Measurements from ENCODE around the gene MYO1G. TPM values are rescaled to one million over a fixed set of nuclear protein-coding genes. Genes with fewer than 3 reads are reported as not detected.

The MYO1G gene
- total and polyA plus RNA-seq, 4 donors: 0.56 to 3.9 (median 2.1) TPM

DNA sequence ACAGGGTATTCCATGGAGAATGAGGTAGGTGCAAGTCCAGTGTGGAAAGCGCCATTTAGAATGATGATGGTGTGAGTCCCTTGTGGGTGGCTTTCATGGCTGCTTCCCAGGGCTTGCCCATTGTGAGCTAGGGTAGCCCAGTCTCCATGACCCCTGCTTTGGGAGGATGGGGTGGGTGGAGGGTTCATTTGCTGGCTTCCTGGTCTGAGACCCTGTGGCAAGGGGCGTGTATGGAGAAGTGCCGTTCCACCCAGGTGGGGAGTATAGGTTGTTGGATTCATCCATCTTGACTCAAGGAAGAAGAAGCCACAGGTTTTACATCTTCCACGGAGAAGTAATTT, 48.9 kb upstream of the MYO1G start:
- Histone ChIP-seq H3K4me3 (ENCODE audit: low read depth in 1 of 3, low read length in 3 of 3) (peak overlapping the region; percentile 6 to 16 (median 9)), H3K36me3 (ENCODE audit: control insufficient read depth in 4 of 4, insufficient read depth in 3 of 4, low read depth in 1 of 4, low read length in 3 of 4) (peaks cover 0 to 10% (median 0%) of the 10 kb centered on the region in 4 donors), H3K9ac (ENCODE audit: low read depth in 1 of 2, low read length in 2 of 2) (peak overlapping the region in 1 of 2 donors; percentile 8), H3K4me1 (ENCODE audit: control insufficient read depth in 4 of 4, insufficient read depth in 4 of 4, low read length in 3 of 4) (peaks cover 0 to 2% (median 0%) of the 10 kb centered on the region in 4 donors), H3K27me3 (ENCODE audit: control insufficient read depth in 4 of 4, insufficient read depth in 4 of 4, low read length in 3 of 4) (no peaks in the 10 kb centered on the region), H3K27ac (ENCODE audit: low read depth in 1 of 2, low read length in 2 of 2) (peak overlapping the region; percentile 14 to 28), H3K9me3 (ENCODE audit: control insufficient read depth in 4 of 4, low read length in 3 of 4) (no peaks in the 10 kb centered on the region)
- TF ChIP-seq RAD21 (IDR thresholded peaks at IDR 0.05) (no peak), HNF4A (conservative IDR thresholded peaks at IDR 0.05) (no peak), GABPA (IDR thresholded peaks at IDR 0.05 in 1 of 2, conservative IDR thresholded peaks at IDR 0.05 in 1 of 2) (no peak), SP1 (IDR thresholded peaks at IDR 0.05) (no peak), RXRA (IDR thresholded peaks at IDR 0.05) (no peak), TAF1 (conservative IDR thresholded peaks at IDR 0.05) (no peak), YY1 (IDR thresholded peaks at IDR 0.05) (no peak), HNF4G (IDR thresholded peaks at IDR 0.05) (no peak), NR2F2 (IDR thresholded peaks at IDR 0.05) (no peak), JUND (IDR thresholded peaks at IDR 0.05) (no peak)
- TF ChIP-seq, protein P1, sequence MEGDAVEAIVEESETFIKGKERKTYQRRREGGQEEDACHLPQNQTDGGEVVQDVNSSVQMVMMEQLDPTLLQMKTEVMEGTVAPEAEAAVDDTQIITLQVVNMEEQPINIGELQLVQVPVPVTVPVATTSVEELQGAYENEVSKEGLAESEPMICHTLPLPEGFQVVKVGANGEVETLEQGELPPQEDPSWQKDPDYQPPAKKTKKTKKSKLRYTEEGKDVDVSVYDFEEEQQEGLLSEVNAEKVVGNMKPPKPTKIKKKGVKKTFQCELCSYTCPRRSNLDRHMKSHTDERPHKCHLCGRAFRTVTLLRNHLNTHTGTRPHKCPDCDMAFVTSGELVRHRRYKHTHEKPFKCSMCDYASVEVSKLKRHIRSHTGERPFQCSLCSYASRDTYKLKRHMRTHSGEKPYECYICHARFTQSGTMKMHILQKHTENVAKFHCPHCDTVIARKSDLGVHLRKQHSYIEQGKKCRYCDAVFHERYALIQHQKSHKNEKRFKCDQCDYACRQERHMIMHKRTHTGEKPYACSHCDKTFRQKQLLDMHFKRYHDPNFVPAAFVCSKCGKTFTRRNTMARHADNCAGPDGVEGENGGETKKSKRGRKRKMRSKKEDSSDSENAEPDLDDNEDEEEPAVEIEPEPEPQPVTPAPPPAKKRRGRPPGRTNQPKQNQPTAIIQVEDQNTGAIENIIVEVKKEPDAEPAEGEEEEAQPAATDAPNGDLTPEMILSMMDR (IDR thresholded peaks at IDR 0.05; ENCODE audit: low read depth, low read length, missing input control): no peak
- TF ChIP-seq, protein P2, sequence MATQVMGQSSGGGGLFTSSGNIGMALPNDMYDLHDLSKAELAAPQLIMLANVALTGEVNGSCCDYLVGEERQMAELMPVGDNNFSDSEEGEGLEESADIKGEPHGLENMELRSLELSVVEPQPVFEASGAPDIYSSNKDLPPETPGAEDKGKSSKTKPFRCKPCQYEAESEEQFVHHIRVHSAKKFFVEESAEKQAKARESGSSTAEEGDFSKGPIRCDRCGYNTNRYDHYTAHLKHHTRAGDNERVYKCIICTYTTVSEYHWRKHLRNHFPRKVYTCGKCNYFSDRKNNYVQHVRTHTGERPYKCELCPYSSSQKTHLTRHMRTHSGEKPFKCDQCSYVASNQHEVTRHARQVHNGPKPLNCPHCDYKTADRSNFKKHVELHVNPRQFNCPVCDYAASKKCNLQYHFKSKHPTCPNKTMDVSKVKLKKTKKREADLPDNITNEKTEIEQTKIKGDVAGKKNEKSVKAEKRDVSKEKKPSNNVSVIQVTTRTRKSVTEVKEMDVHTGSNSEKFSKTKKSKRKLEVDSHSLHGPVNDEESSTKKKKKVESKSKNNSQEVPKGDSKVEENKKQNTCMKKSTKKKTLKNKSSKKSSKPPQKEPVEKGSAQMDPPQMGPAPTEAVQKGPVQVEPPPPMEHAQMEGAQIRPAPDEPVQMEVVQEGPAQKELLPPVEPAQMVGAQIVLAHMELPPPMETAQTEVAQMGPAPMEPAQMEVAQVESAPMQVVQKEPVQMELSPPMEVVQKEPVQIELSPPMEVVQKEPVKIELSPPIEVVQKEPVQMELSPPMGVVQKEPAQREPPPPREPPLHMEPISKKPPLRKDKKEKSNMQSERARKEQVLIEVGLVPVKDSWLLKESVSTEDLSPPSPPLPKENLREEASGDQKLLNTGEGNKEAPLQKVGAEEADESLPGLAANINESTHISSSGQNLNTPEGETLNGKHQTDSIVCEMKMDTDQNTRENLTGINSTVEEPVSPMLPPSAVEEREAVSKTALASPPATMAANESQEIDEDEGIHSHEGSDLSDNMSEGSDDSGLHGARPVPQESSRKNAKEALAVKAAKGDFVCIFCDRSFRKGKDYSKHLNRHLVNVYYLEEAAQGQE (IDR thresholded peaks at IDR 0.05): no peak
- TF ChIP-seq, protein P3, sequence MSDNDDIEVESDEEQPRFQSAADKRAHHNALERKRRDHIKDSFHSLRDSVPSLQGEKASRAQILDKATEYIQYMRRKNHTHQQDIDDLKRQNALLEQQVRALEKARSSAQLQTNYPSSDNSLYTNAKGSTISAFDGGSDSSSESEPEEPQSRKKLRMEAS (IDR thresholded peaks at IDR 0.05): no peak
- TF ChIP-seq, protein P4, sequence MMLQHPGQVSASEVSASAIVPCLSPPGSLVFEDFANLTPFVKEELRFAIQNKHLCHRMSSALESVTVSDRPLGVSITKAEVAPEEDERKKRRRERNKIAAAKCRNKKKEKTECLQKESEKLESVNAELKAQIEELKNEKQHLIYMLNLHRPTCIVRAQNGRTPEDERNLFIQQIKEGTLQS (IDR thresholded peaks at IDR 0.05): no peak
- TF ChIP-seq, protein P5, sequence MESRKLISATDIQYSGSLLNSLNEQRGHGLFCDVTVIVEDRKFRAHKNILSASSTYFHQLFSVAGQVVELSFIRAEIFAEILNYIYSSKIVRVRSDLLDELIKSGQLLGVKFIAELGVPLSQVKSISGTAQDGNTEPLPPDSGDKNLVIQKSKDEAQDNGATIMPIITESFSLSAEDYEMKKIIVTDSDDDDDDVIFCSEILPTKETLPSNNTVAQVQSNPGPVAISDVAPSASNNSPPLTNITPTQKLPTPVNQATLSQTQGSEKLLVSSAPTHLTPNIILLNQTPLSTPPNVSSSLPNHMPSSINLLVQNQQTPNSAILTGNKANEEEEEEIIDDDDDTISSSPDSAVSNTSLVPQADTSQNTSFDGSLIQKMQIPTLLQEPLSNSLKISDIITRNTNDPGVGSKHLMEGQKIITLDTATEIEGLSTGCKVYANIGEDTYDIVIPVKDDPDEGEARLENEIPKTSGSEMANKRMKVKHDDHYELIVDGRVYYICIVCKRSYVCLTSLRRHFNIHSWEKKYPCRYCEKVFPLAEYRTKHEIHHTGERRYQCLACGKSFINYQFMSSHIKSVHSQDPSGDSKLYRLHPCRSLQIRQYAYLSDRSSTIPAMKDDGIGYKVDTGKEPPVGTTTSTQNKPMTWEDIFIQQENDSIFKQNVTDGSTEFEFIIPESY (IDR thresholded peaks at IDR 0.05): no peak
- WGBS: 81% methylated on average over 4 of the region's 4 CpGs
- DNase-seq (ENCODE audit: low spot score): no peak

All from liver (tissue), 9 donors.